Measurements from ENCODE around the gene PDLIM4. TPM values are rescaled to one million over a fixed set of nuclear protein-coding genes. Genes with fewer than 3 reads are reported as not detected.

PDLIM4 gene
- total RNA-seq, 1 experiment from 2014 or later, result 7.6 TPM

DNA sequence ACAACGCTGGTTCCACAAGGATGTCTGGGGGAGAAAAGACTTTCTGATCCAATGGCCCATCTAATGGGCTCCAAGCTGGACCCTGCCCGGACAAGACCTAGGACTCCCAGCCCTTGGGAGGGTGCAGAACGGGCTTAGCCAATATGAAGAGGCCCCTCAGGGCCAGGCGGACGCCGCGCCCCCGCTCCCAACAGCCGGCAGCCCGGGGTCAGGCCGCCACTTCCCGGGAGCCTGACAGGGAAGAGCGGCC is 30.3 kb upstream of the PDLIM4 start:
- H3K4me3 Mint-ChIP-seq, result peak overlapping the region; percentile 60 to 73

More for the DNA sequence above, 30.3 kb upstream of the PDLIM4 start:
- Histone ChIP-seq H3K9me3 (ENCODE audit: control insufficient read depth, low read depth, low read length) (no peaks in the 10 kb centered on the region), H2BK15ac (ENCODE audit: low read depth, low read length) (no peak overlapping the region), H3K4ac (ENCODE audit: low read depth, low read length) (no peak overlapping the region), H3T11ph (ENCODE audit: low read length) (no peak overlapping the region), H3K27me3 (ENCODE audit: insufficient read depth, low read length) (peaks cover 5% of the 10 kb centered on the region; the same call in 1 of the 2 replicates), H4K20me1 (ENCODE audit: control insufficient read depth, insufficient read depth, insufficient read length) (no peaks in the 10 kb centered on the region), H3K4me2 (ENCODE audit: insufficient read depth, insufficient read length, low read length) (peak overlapping the region; percentile 76), H3K14ac (ENCODE audit: insufficient read depth, low read length) (no peak overlapping the region), H4K8ac (replicated peaks; ENCODE audit: insufficient read length, low read depth, low read length) (no peak overlapping the region), H3K23me2 (ENCODE audit: insufficient read length, low read depth, low read length, poor library complexity, severe bottlenecking) (peaks cover 12% of the 10 kb centered on the region), H2BK20ac (ENCODE audit: low read depth, low read length, poor library complexity, severe bottlenecking) (no peak overlapping the region), H3K79me2 (ENCODE audit: insufficient read depth, low read length) (no peaks in the 10 kb centered on the region), H2AK5ac (ENCODE audit: insufficient read length, low read length) (no peak overlapping the region), H3K23ac (ENCODE audit: insufficient read length, low read depth, low read length) (no peak overlapping the region), H2BK5ac (ENCODE audit: insufficient read length, low read length) (no peak overlapping the region), H3K27ac (ENCODE audit: insufficient read length, low read depth, low read length) (no peak overlapping the region), H3K4me1 (ENCODE audit: insufficient read depth, low read length) (no peaks in the 10 kb centered on the region; the same call in 1 of the 2 replicates), H4K91ac (ENCODE audit: insufficient read length, low read depth, low read length) (no peak overlapping the region), H2BK12ac (ENCODE audit: insufficient read length, low read depth, low read length) (no peak overlapping the region), H3K79me1 (ENCODE audit: insufficient read depth, low read depth, low read length, poor library complexity, severe bottlenecking) (no peaks in the 10 kb centered on the region), H3K56ac (ENCODE audit: insufficient read length, low read depth, low read length) (no peak overlapping the region), H2BK120ac (ENCODE audit: low read depth, low read length, poor library complexity, severe bottlenecking) (no peak overlapping the region), H3K18ac (ENCODE audit: insufficient read length, low read depth, low read length) (no peak overlapping the region), H4K5ac (ENCODE audit: insufficient read length, low read depth, low read length) (no peak overlapping the region), H3K9ac (ENCODE audit: extremely low read depth, insufficient read length, low read length) (no peak overlapping the region), H2AFZ (ENCODE audit: low read length) (no peak overlapping the region)
- H3K36me3 Mint-ChIP-seq (ENCODE audit: insufficient read depth in 1 of 3, low read depth in 3 of 3), result no peaks in the 10 kb centered on the region; a peak in 1 of 7 replicates
- peaks cover 0 to 3% of the 10 kb centered on the region in 2 experiments; a peak in 1 of 5 replicates for H3K9me3 Mint-ChIP-seq
- TF ChIP-seq CTCF (conservative IDR thresholded peaks at IDR 0.05), result no peak
- peaks cover 46% of the 10 kb centered on the region for H3K27me3 Mint-ChIP-seq (ENCODE audit: low read depth)
- DNase-seq, result no peak
- peaks cover 16 to 23% of the 10 kb centered on the region in 2 experiments for H3K4me1 Mint-ChIP-seq
- no peak overlapping the region for H3K27ac Mint-ChIP-seq
- WGBS (ENCODE audit: extremely low coverage, insufficient read length, low lambda C conversion rate), result no CpG with 5 or more reads among the region's 13 CpGs

Measured in H9 (cell line).